Sigmoid colon (tissue), 4 donors: ENCODE results near the gene CACNA1A.

Experiments
- CTCF ChIP-seq, 4 experiments: fragments of 450-650 bp in 3 of 4; fragments of 200-600 bp in 1 of 4; IDR thresholded peaks; one replicate each; pipeline ENCODE4 v1.5.1; 2016 to 2019; ENCODE audit warnings: antibody characterized with exemption in 4 of 4, mild to moderate bottlenecking in 3 of 4, moderate library complexity in 2 of 4
- POLR2A ChIP-seq, 2 donors: fragments of 450-650 bp; IDR thresholded peaks; one replicate each; pipeline ENCODE4 v1.6.1; 2016; ENCODE audit warnings: antibody characterized with exemption in 2 of 2, mild to moderate bottlenecking in 2 of 2, moderate library complexity in 2 of 2
- POLR2AphosphoS5 ChIP-seq, 4 donors: sonication (generic); formaldehyde crosslinking; IDR thresholded peaks; one replicate each; pipeline ENCODE4 v1.6.1; 2017; ENCODE audit warnings: antibody characterized with exemption in 4 of 4

GRCh38 chr19:13337181-13337580 is 169.1 kb downstream of the CACNA1A start:
- no peak for TF ChIP-seq CTCF (IDR thresholded peaks at IDR 0.05)
- no peak for TF ChIP-seq POLR2A (IDR thresholded peaks at IDR 0.05)
- no peak for TF ChIP-seq POLR2AphosphoS5 (IDR thresholded peaks at IDR 0.05)
